Activated CD4-positive, alpha-beta T cell treated with anti-CD3 and anti-CD28 coated beads, Interleukin-2, amount 10 ng/mL, durations not matched to agents 24 days and 14 days (primary cell): Measurements from ENCODE around the gene TRIM33. TPM values are rescaled to one million over a fixed set of nuclear protein-coding genes. Genes with fewer than 3 reads are reported as not detected.

Experiments
- DNase-seq: peaks from one replicate; pipeline ENCODE4 v3.0.0; 2022
- H3K27ac Mint-ChIP-seq: one replicate; pipeline ENCODE4 v1.8.0; 2022; ENCODE audit warnings: mild to moderate bottlenecking, mixed read lengths
- H3K27me3 Mint-ChIP-seq: one replicate; pipeline ENCODE4 v1.8.0; 2022; ENCODE audit warnings: mixed read lengths
- H3K36me3 Mint-ChIP-seq: one replicate; pipeline ENCODE4 v1.8.0; 2022; ENCODE audit warnings: low read depth, mild to moderate bottlenecking, mixed read lengths
- H3K4me1 Mint-ChIP-seq: one replicate; pipeline ENCODE4 v1.8.0; 2021; ENCODE audit warnings: mixed read lengths
- H3K4me3 Mint-ChIP-seq: one replicate; pipeline ENCODE4 v1.8.0; 2022; ENCODE audit warnings: mild to moderate bottlenecking, moderate library complexity, mixed read lengths
- H3K9me3 Mint-ChIP-seq: one replicate; pipeline ENCODE4 v1.8.0; 2021; ENCODE audit warnings: mixed read lengths
- intact Hi-C: fragments of 100-400 bp; cut with micrococcal nuclease; formaldehyde crosslinking; loops from one replicate; pipeline ENCODE4 v1.15.1; 2023
- total RNA-seq: library from RNA; stranded (reverse); gene quantifications from 2 replicates; pipeline ENCODE4 v1.2.3, GENCODE V29; 2022

The TRIM33 gene
- total RNA-seq, 1 donor from 2014 or later, result 39.7 TPM

DNA sequence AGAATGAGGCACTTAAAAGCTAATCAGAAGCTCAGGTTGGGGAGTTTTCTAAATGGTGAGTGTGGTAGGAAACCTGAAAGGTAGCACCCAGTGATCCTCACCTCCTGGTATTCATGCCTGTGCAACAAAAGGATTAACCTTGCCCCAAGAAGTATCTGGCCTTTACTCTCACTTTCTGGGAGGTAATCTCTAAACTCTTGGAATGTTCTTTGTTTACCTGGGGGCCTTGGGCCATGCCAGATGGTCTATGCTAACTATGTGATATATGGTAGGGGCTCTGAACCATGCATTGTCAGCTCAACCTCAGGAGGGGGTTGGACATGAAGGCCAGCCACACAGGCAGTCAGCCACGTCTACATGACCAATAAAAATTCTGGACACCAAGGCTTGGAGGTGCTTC is 24.4 kb upstream of the TRIM33 start:
- Mint-ChIP-seq H3K27me3 (peaks cover 2% of the 10 kb centered on the region), H3K4me3 (no peak overlapping the region), H3K36me3 (no peaks in the 10 kb centered on the region), H3K27ac (no peak overlapping the region), H3K4me1 (no peaks in the 10 kb centered on the region), H3K9me3 (no peaks in the 10 kb centered on the region)
- intact Hi-C loops, result no loop called here
- DNase-seq, result no peak

DNA sequence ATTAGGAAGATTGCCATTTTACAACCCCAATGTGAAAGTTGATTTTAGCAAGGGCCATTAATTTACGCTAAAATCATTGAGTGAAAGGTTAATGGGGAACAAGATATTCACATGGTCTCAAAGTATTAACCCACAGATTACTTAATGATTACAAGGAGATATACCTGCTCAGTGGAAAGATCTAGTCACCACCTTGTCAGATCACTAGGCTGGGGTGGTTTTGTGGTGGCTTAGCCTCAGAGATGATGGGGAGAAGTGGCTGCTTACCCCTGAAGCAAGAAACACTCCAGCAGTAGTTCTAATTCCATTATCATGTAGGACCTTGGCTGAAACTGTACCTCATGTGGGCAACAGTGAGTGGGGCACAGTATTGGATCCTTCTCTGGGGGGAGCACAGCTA is 20.1 kb upstream of the TRIM33 start:
- intact Hi-C loops, result no loop called here
- no peaks in the 10 kb centered on the region for H3K36me3 Mint-ChIP-seq
- no peaks in the 10 kb centered on the region for H3K4me1 Mint-ChIP-seq
- no peak for DNase-seq
- H3K27me3 Mint-ChIP-seq, result no peaks in the 10 kb centered on the region
- H3K4me3 Mint-ChIP-seq, result no peak overlapping the region
- no peak overlapping the region for H3K27ac Mint-ChIP-seq
- H3K9me3 Mint-ChIP-seq, result no peaks in the 10 kb centered on the region

DNA sequence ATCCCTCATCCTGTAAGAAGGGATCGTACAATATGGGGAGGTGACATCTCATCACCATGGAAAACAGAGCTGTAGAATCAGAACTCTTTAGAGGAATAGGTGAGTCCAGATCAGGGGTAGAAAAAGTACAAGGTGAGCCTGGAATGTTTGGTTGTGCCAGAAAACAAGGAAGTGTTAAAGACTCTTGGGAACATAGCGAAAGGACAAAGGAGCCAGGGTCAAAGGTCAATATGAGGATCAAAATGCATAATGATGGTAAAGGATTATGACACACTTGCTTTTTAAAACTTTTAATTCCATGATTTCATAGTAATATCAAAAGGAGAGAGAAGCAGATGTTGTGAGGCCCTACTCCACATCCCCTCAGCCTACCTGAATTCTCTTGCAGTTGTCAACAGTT is 19.2 kb upstream of the TRIM33 start:
- Mint-ChIP-seq H3K27me3 (no peaks in the 10 kb centered on the region), H3K4me3 (no peak overlapping the region), H3K27ac (no peak overlapping the region), H3K9me3 (no peaks in the 10 kb centered on the region), H3K36me3 (no peaks in the 10 kb centered on the region), H3K4me1 (no peaks in the 10 kb centered on the region)
- intact Hi-C loops, result no loop called here
- DNase-seq, result no peak

DNA sequence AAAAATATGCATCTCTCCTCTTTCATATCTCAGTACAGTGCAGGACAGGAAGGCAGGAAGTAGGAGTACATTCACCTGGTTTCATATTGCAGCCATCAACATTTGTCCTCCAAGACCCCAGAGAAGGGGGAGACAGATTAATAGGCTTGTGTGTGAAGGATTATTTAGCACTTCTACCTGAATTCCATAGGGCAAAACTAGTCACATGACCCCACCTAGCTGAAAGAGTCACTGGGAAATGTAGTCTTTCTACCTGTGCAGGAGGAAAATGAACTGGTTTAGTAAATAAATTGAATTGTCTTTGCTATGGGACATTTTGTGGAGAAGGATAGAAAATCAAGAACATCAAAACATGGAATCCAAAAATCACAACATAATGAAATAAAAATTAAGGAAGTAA is 13.9 kb upstream of the TRIM33 start:
- Mint-ChIP-seq H3K4me3 (no peak overlapping the region), H3K9me3 (no peaks in the 10 kb centered on the region), H3K36me3 (no peaks in the 10 kb centered on the region), H3K27me3 (peaks cover 4% of the 10 kb centered on the region), H3K27ac (no peak overlapping the region), H3K4me1 (no peaks in the 10 kb centered on the region)
- intact Hi-C loops, result no loop called here
- no peak for DNase-seq

DNA sequence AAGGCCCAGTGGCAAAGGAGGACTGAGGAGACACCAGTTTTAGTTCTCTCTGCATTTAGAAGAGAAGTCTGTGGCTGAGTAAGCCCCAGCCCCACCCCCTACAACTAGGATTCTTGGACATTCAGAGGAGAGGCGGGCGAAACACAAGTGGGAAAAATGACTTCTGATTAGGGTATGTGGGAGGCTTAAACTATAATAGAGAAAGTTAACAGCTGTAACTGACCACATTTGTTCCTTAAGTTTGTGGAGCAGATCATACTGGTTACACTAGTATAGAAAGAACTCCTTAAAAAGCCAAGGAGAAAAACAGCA is 11.2 kb upstream of the TRIM33 start:
- H3K36me3 Mint-ChIP-seq, result no peaks in the 10 kb centered on the region
- H3K9me3 Mint-ChIP-seq, result no peaks in the 10 kb centered on the region
- intact Hi-C loops, result no loop called here
- no peak overlapping the region for H3K27ac Mint-ChIP-seq
- DNase-seq, result no peak
- H3K4me1 Mint-ChIP-seq, result no peaks in the 10 kb centered on the region
- no peak overlapping the region for H3K4me3 Mint-ChIP-seq
- peaks cover 14% of the 10 kb centered on the region for H3K27me3 Mint-ChIP-seq

DNA sequence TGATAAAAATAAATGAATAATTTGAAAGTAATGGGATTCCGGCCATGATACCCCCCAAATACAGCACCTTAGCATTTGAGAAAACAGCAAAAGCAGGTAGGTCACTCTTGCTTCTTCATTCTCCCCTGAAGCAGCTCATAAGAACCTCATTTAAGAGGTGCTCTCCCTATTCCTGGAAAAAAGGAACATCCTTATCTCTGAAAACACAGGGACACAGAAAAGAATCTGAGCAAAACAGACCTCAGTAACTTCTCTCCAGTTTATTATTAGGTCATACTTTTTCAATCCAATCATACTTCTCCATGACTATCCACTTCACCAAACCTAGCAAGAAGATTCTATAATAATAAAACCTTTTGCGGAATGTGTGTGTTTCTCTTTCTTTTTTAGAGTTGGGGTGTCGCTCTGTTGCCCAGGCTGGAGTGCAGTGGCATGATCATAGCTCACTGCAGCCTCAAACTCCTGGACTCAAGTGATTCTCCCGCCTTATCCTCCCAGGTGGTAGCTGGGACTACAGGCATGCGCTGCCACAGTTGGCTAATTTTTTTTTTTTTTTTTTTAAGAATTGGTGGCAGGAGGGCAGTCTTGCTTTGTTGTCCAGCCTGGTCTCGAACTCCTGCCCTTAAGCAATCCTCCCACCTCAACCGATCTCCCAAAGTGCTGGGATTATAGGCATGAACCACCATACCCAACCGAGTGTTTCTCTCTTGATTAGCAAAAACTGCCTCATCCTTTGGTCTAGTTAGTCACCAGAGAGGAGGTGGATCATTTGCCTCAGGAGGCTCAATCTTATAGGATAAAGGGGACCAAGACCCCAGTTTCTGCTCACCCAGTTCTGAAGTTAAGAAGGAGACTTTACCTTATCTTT is 10.6 kb upstream of the TRIM33 start:
- H3K4me3 Mint-ChIP-seq, result no peak overlapping the region
- H3K27me3 Mint-ChIP-seq, result peaks cover 14% of the 10 kb centered on the region
- H3K9me3 Mint-ChIP-seq, result no peaks in the 10 kb centered on the region
- no peaks in the 10 kb centered on the region for H3K4me1 Mint-ChIP-seq
- no peaks in the 10 kb centered on the region for H3K36me3 Mint-ChIP-seq
- no peak overlapping the region for H3K27ac Mint-ChIP-seq
- intact Hi-C loops, result no loop called here
- DNase-seq, result no peak

DNA sequence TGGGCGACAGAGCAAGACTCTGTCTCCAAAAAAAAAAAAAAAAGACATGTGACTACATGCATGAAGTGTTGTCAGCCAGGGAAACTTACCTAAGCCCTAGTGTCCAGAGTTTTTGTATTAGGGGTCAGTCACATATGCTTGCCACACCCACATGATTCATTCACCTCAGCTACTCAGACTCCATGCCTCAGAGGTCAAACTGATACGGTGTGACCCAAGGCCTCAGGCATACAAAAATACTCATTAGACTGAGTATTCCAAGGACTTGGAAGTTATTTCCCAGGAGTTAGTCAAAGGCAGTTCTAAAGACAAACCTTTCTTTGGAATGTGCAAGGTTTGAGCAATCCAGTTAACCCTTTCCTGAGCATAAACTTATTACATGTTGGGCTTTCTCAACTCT is 6.3 kb upstream of the TRIM33 start:
- Mint-ChIP-seq H3K27ac (no peak overlapping the region), H3K27me3 (peaks cover 17% of the 10 kb centered on the region), H3K4me3 (no peak overlapping the region), H3K36me3 (peaks cover 2% of the 10 kb centered on the region), H3K4me1 (peaks cover 7% of the 10 kb centered on the region), H3K9me3 (no peaks in the 10 kb centered on the region)
- no peak for DNase-seq
- intact Hi-C loops, result no loop called here

DNA sequence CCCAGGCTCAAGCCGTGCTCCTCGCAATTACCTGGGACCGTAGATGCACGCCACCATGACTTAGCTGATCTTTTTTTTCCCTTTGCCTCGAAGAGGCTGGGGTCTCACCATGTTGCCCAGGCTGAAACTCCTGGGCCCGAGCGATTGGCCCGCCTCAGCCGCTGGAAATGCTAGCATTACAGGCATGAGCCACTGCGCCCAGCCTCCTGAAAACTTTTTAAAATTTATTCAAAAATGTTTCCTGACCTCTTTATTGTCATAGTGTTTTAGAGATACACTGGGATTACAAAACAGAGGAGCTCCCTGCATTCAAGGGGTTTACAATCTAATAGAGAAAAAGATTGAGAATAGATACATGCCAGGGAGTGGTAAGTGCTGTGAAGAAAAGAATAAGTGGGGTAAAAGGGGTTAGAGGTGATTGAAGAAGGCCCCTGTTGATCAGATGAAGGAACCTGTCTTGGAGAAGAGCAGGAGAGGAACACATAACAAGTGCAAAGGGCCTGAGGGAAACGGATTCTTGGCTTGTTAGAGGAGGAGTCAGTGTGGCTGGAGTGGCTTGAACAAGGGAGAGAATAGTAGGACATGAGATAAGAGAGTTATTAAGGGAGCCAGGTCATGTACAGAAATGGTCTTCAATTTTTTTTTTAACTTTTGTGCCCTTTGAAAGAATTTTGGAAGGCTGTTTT is 1.7 kb upstream of the TRIM33 start:
- intact Hi-C loops, result loop anchor here (5.0 kb wide), 2 partner anchors 45 to 160 kb away; partner anchors contain the start of gene DENND2C
- peaks cover 2% of the 10 kb centered on the region for H3K27me3 Mint-ChIP-seq
- peaks cover 30% of the 10 kb centered on the region for H3K4me1 Mint-ChIP-seq
- peaks cover 11% of the 10 kb centered on the region for H3K36me3 Mint-ChIP-seq
- DNase-seq, result no peak
- peak overlapping the region; percentile 73 for H3K27ac Mint-ChIP-seq
- H3K9me3 Mint-ChIP-seq, result no peaks in the 10 kb centered on the region
- peak overlapping the region; percentile 96 for H3K4me3 Mint-ChIP-seq

DNA sequence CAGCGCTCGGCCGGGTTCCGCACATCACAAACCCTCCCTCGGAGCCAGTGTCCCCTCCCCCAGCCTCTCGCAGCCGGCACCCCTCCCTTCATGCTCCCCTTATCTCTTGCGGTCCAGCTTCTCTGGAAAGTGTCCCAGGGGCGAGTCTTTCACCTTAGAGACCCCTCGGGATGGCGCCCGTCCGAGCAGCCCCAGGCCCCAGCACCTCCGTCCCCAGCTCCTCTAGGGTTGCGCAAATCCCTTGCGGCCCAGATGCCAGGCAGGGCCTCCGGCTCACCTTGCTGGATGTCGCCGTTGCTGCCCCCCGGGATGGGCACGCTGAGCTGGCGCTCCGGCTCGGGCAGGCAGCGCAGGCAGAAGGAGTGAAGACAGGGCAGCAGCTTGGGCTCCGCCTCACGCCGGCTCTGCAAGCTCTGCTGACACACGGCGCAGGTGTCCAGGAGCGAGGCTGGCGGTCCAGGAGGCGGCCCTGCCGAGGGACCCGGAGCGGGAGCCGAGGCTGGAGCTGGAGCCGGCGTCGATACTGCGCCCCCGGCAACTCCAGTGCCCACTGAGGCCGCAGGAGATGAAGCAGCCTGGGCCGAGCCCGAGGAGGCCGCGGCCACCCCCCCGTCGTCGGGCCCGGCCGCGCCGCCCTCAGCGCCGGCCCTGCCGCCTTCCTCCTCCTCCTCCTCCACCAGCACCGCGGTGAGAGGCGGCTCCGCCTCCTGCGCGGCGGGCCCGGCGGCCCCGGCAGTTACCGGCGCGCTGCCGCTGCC is 550 bp downstream of the TRIM33 start:
- intact Hi-C loops, result loop anchor here (1.0 to 5.0 kb wide), 9 partner anchors 43 to 1554 kb away; partner anchors contain the start of genes AP4B1, BCAS2, CSDE1 and DENND2C
- Mint-ChIP-seq H3K9me3 (no peaks in the 10 kb centered on the region), H3K4me1 (peaks cover 46% of the 10 kb centered on the region)

DNA sequence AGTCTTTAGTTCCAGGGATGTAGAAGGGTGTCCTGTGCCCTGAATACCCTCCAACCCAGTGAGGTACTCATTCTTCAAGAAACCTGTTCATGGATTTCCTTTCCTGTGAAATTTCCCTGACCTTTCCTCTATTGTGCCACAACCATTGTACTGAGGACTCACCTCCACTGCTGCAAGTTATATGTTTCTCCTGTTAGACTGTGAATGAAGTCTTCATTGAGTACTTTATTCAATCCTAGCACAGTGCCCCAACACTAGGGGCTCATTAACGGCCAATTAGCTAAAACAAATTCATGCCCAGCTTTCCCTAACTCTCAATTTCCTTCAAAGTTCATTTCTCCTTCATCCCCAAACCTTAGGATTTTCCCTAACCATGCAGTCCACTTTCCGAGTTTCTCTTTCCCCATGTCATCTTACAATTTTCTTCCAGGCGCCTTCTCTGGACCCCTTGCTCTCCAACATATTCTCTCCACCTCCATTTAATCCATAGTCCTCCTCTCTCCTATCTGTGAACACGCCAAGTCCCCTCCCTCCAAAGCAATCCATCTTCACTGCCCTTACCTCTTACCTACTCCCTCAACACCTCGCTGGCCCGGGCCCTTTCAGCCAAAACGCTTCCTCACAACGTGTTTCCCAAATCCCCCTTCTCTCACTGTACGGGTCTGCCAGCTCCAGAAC is 1.3 kb downstream of the TRIM33 start:
- Mint-ChIP-seq H3K4me1 (peaks cover 53% of the 10 kb centered on the region), H3K27ac (peak overlapping the region; percentile 78), H3K36me3 (peaks cover 35% of the 10 kb centered on the region), H3K27me3 (peaks cover 2% of the 10 kb centered on the region), H3K9me3 (no peaks in the 10 kb centered on the region), H3K4me3 (peak overlapping the region; percentile 94)
- DNase-seq, result peak; percentile 57
- intact Hi-C loops, result loop anchor here (2.0 to 5.0 kb wide), 5 partner anchors 42 to 1553 kb away; partner anchors contain the start of genes DENND2C, NRAS and SLC16A1

More for the DNA sequence above, 550 bp downstream of the TRIM33 start:
- H3K36me3 Mint-ChIP-seq, result peaks cover 28% of the 10 kb centered on the region
- DNase-seq, result peak; percentile 82
- peak overlapping the region; percentile 96 for H3K4me3 Mint-ChIP-seq
- peaks cover 2% of the 10 kb centered on the region for H3K27me3 Mint-ChIP-seq
- peak overlapping the region; percentile 78 for H3K27ac Mint-ChIP-seq

DNA sequence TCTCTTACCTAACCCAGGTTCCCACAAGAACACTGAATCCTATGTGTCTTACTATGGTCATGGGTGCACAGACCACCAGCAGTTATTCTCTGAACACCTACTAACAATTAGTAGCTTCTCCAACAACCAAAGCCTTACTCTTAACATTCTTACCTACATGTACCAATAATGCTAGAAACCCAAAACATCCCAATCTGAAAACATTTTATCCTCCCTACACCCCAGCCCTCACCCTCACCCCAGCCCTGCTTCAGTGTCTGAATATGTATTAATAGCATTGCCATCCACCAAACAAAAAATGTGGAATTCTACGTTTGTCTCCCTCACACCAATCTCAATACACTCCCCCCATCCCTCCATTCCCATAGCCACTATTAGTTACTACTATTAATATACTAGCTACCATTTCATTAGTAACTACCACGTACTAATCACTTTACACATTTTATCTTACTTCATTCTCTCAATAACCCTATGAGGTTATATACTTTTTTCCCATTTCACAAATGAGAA is 2.6 kb downstream of the TRIM33 start:
- peaks cover 63% of the 10 kb centered on the region for H3K4me1 Mint-ChIP-seq
- DNase-seq, result no peak
- peaks cover 2% of the 10 kb centered on the region for H3K27me3 Mint-ChIP-seq
- H3K9me3 Mint-ChIP-seq, result no peaks in the 10 kb centered on the region
- intact Hi-C loops, result no loop called here
- H3K36me3 Mint-ChIP-seq, result peaks cover 44% of the 10 kb centered on the region
- peak overlapping the region; percentile 94 for H3K4me3 Mint-ChIP-seq
- H3K27ac Mint-ChIP-seq, result no peak overlapping the region

DNA sequence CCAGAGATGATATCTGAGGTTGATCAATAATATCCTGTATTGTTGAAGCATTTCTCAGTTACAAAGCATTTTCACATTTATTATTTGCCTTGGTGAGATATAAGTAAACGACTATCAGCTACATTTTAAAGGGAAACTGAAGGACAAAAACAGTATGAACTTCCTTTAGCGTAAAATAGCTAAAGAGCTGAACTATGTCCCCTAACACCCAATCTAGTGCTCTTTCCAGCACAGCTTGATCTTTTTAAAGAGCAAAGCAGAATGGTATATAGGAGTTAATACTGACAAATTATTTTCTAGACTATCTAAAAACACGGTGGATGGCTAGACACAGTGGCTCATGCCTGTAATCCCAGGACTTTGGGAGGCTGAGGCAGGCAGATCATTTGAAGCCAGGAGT is 3.5 kb downstream of the TRIM33 start:
- no peak for DNase-seq
- Mint-ChIP-seq H3K4me3 (peak overlapping the region; percentile 94), H3K4me1 (peaks cover 59% of the 10 kb centered on the region), H3K36me3 (peaks cover 44% of the 10 kb centered on the region), H3K27ac (no peak overlapping the region), H3K27me3 (no peaks in the 10 kb centered on the region), H3K9me3 (no peaks in the 10 kb centered on the region)
- intact Hi-C loops, result no loop called here

DNA sequence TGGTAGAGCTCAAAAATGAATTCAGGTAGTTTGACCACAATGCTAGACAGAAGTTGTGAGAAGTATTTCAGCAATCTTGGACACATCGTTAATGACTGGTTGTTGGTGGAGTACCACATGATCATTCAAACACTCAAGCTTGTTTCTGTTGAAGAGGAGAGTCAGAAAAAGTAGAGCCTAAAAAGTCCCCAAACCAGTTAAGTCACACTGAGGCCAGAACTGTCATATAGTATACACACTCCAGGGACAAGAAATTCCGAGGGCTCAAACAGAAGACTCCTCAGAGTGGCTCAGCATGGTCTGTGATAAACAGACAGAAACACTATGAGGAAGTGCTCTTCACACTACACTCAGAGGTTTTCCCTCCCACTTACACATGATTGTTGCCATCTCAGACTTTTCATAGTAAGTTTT is 5.8 kb downstream of the TRIM33 start:
- Mint-ChIP-seq H3K27me3 (no peaks in the 10 kb centered on the region), H3K9me3 (no peaks in the 10 kb centered on the region), H3K4me3 (peak overlapping the region; percentile 23), H3K36me3 (peaks cover 48% of the 10 kb centered on the region), H3K27ac (peak overlapping the region; percentile 60), H3K4me1 (peaks cover 58% of the 10 kb centered on the region)
- DNase-seq, result no peak
- intact Hi-C loops, result no loop called here
